Measurements from ENCODE around the gene ENOSF1.

The ENOSF1 gene

DNA sequence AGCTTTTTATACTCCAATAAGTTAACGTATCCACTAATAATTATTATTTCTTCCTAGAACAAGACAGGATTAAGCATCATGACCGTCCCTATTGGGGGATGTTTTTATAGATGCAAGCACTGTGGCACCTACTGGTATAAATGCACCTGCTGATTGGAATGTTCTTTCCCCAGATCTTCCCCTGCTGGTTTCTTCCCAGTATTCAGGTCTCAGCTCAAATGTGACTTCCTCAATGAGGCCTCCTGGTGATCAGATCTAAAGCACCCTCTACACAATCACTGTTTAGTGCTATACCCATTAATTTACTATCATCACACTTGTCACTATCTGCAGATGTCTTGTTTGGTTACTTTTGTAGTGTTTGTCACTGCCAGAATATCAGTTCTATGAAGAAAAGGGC is 58.9 kb downstream of the ENOSF1 start:
- no peak overlapping the region for H3K27ac ChIP-seq
- peaks cover 7% of the 10 kb centered on the region for H3K36me3 ChIP-seq
- no peak overlapping the region for H3K4me3 ChIP-seq (ENCODE audit: low read depth, low read length)
- no peak for DNase-seq
- H3K27me3 ChIP-seq (ENCODE audit: insufficient read depth, low read depth, severe bottlenecking) = no peaks in the 10 kb centered on the region
- TF ChIP-seq, protein P1, sequence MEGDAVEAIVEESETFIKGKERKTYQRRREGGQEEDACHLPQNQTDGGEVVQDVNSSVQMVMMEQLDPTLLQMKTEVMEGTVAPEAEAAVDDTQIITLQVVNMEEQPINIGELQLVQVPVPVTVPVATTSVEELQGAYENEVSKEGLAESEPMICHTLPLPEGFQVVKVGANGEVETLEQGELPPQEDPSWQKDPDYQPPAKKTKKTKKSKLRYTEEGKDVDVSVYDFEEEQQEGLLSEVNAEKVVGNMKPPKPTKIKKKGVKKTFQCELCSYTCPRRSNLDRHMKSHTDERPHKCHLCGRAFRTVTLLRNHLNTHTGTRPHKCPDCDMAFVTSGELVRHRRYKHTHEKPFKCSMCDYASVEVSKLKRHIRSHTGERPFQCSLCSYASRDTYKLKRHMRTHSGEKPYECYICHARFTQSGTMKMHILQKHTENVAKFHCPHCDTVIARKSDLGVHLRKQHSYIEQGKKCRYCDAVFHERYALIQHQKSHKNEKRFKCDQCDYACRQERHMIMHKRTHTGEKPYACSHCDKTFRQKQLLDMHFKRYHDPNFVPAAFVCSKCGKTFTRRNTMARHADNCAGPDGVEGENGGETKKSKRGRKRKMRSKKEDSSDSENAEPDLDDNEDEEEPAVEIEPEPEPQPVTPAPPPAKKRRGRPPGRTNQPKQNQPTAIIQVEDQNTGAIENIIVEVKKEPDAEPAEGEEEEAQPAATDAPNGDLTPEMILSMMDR (IDR thresholded peaks at IDR 0.05; ENCODE audit: low read depth, low read length) = no peak
- no peaks in the 10 kb centered on the region for H3K9me3 ChIP-seq (ENCODE audit: severe bottlenecking)

DNA sequence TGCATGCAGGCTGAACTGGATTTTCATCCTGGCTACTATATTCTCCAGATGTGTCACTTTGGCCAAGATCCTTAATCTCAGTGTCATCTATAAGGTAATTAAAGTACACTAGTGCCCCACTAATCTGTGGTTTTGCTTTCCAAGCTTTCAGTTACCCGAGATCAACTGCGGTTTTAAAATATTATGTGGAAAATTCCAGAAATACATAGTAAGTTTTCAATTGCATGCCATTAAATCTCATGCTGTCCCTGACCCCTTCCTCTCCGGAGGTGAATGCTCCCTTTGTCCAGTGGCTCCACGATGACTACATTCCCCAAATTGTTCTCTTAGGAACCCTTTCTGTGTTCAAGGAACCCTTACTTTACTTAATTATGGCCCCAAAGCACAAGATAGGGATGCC is 60.3 kb downstream of the ENOSF1 start:
- Histone ChIP-seq H3K9me3 (ENCODE audit: severe bottlenecking) (no peaks in the 10 kb centered on the region), H3K4me3 (ENCODE audit: low read depth, low read length) (no peak overlapping the region), H3K27me3 (ENCODE audit: insufficient read depth, low read depth, severe bottlenecking) (no peaks in the 10 kb centered on the region), H3K36me3 (no peaks in the 10 kb centered on the region), H3K27ac (no peak overlapping the region)
- DNase-seq = no peak
- TF ChIP-seq, protein P1 (IDR thresholded peaks at IDR 0.05; ENCODE audit: low read depth, low read length) = no peak

DNA sequence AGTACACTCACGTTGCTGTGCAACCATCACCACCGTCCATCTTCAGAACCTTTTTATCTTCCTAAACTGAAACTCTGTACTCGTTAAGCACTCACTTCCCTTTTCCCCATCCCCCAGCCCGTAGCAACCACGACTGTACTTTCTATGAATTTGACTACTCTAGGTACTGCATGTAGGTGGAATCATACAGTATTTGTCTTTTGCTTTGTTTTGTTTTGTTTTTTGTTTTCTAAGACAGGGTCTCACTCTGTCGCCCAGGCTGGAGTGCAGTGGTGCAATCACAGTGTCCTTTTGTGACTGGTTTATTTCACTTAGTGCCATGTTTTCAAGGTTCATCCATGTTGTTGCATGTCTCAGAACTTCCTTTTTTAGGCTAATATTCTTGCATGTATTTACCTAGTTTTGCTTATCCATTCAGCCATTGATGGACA is 62.0 kb downstream of the ENOSF1 start:
- no peaks in the 10 kb centered on the region for H3K9me3 ChIP-seq (ENCODE audit: severe bottlenecking)
- H3K27ac ChIP-seq = no peak overlapping the region
- no peaks in the 10 kb centered on the region for H3K36me3 ChIP-seq
- DNase-seq = no peak
- H3K27me3 ChIP-seq (ENCODE audit: insufficient read depth, low read depth, severe bottlenecking) = no peaks in the 10 kb centered on the region
- TF ChIP-seq, protein P1 (IDR thresholded peaks at IDR 0.05; ENCODE audit: low read depth, low read length) = no peak
- H3K4me3 ChIP-seq (ENCODE audit: low read depth, low read length) = no peak overlapping the region

DNA sequence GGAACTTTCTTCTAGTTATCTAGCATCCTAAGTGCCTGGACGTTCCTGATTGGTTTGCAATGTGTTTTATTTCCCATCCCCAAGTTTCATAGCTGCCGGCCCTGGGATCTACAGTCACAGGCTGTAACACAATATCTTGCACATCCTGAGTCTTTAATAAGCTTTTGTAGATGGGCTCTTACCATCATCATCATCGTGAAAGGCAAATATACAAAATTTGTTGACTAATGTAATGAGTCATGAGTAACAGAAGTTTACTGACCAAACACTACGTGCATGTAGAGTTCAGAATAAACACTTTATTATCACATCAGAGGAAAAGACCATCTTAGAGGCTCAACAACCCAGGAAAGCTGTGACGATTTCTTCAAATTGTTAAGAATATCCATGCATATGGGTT is 63.1 kb downstream of the ENOSF1 start:
- H3K4me3 ChIP-seq (ENCODE audit: low read depth, low read length) = no peak overlapping the region
- TF ChIP-seq, protein P1 (IDR thresholded peaks at IDR 0.05; ENCODE audit: low read depth, low read length) = no peak
- H3K27me3 ChIP-seq (ENCODE audit: insufficient read depth, low read depth, severe bottlenecking) = no peaks in the 10 kb centered on the region
- no peak for DNase-seq
- no peaks in the 10 kb centered on the region for H3K36me3 ChIP-seq
- no peaks in the 10 kb centered on the region for H3K9me3 ChIP-seq (ENCODE audit: severe bottlenecking)
- no peak overlapping the region for H3K27ac ChIP-seq

DNA sequence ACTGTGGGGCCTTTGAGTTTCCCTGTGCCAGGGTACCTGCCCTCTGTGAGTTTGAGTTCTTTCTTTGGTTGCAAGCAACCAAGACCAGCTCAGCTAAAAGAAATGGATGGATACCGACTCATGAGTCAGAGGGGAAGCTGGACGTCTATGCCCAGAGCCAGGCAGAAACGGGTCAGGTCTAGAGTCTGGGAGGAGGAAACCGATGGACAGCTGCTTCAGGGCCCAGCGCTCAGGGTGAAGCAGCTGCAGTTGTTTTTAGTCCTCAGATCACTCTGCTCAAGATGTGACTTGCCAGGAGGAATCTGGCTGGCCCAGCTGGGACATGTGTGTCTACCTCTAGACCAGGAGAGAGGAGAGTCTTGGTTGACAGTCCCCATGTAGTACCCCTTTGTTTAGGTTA is 65.1 kb downstream of the ENOSF1 start:
- Histone ChIP-seq H3K27me3 (ENCODE audit: insufficient read depth, low read depth, severe bottlenecking) (no peaks in the 10 kb centered on the region), H3K27ac (no peak overlapping the region)
- DNase-seq = no peak

More for the DNA sequence above, 65.1 kb downstream of the ENOSF1 start:
- Histone ChIP-seq H3K9me3 (ENCODE audit: severe bottlenecking) (no peaks in the 10 kb centered on the region), H3K36me3 (no peaks in the 10 kb centered on the region), H3K4me3 (ENCODE audit: low read depth, low read length) (no peak overlapping the region)
- TF ChIP-seq, protein P1 (IDR thresholded peaks at IDR 0.05; ENCODE audit: low read depth, low read length) = no peak
